Endothelial cell (in vitro differentiated cells): ENCODE measurements around the gene GPR107. TPM values are rescaled to one million over a fixed set of nuclear protein-coding genes. Genes with fewer than 3 reads are reported as not detected.
"Not testable (repeated sequence)": the region's sequence is repeated elsewhere in the genome, so short reads cannot be mapped to it uniquely, and the experiment has no call there.

ENCODE experiments used
- DNase-seq: peaks from one replicate; pipeline ENCODE4 v3.0.0; 2021; ENCODE audit warnings: low spot score
- H3K27ac Mint-ChIP-seq: one replicate; pipeline ENCODE4 v1.8.0; 2021; ENCODE audit warnings: mixed read lengths, inconsistent platforms; ENCODE audit not compliant: unreplicated experiment
- H3K27me3 Mint-ChIP-seq: one replicate; pipeline ENCODE4 v1.8.0; 2021; ENCODE audit warnings: mild to moderate bottlenecking, moderate library complexity, mixed read lengths, inconsistent platforms; ENCODE audit not compliant: unreplicated experiment
- H3K36me3 Mint-ChIP-seq: one replicate; pipeline ENCODE4 v1.8.0; 2021; ENCODE audit warnings: mild to moderate bottlenecking, low read depth, mixed read lengths, inconsistent platforms; ENCODE audit not compliant: unreplicated experiment
- H3K4me1 Mint-ChIP-seq: one replicate; pipeline ENCODE4 v1.8.0; 2021; ENCODE audit warnings: mild to moderate bottlenecking, mixed read lengths, inconsistent platforms; ENCODE audit not compliant: unreplicated experiment
- H3K4me3 Mint-ChIP-seq: one replicate; pipeline ENCODE4 v1.8.0; 2021; ENCODE audit warnings: mild to moderate bottlenecking, mixed read lengths, inconsistent platforms; ENCODE audit not compliant: unreplicated experiment
- H3K9me3 Mint-ChIP-seq: one replicate; pipeline ENCODE4 v1.8.0; 2021; ENCODE audit warnings: mixed read lengths, inconsistent platforms; ENCODE audit not compliant: unreplicated experiment
- total RNA-seq: library from RNA; stranded (reverse); fragmentation: NEBNext Ultra II Directional; extraction: Animal tissue kit (Norgen Biotek cat#: 25700); gene quantifications from one replicate; pipeline ENCODE4 v1.2.1, GENCODE V29; 2021; ENCODE audit not compliant: unreplicated experiment
- TF ChIP-seq, protein P1 (sequence below): fragments of 200-600 bp; sonication (generic); IDR thresholded peaks from one replicate; pipeline ENCODE4 v1.5.0; 2021; ENCODE audit warnings: antibody characterized with exemption; ENCODE audit not compliant: unreplicated experiment

Gene GPR107
- total RNA-seq, 1 donor from 2014 or later = 63.5 TPM

DNA sequence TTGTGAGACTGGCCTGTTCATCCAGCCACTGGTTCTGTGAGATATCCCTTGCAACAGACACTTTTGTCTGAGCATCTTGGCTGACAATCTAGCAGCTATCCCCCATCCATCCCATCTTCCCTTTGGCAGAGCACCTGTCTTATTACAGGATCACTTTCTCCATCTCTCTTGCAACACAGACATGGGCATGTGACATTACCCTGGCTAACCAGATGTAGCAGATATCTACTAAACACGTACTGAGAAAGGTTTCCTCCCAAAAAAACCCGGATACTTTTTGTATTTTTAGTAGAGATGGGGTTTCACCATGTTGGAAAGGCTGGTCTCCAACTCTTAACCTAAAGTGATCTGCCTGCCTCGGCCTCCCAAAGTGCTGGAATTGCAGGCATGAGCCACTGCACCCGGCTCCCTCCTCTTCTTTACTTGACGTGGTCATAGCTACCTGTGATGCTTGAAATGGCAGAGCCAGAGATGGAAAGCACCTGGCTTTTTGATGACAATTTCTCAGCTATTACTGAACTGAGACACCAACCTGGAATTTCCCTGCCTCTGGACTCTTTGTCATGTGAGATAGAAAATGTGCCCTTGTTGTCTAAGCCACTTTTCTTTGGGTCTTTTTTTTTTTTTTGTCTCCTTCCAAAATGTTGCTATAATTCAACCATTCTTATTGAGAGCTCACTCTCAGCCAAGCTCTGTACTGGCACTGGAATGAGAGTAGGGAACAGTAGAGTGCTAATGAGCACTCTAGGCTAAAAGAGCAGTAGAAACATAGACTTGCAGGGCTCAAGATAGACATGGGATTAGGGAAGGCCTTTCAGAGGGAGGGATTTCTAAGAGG, 43.3 kb upstream of the GPR107 start:
- TF ChIP-seq, protein P1, sequence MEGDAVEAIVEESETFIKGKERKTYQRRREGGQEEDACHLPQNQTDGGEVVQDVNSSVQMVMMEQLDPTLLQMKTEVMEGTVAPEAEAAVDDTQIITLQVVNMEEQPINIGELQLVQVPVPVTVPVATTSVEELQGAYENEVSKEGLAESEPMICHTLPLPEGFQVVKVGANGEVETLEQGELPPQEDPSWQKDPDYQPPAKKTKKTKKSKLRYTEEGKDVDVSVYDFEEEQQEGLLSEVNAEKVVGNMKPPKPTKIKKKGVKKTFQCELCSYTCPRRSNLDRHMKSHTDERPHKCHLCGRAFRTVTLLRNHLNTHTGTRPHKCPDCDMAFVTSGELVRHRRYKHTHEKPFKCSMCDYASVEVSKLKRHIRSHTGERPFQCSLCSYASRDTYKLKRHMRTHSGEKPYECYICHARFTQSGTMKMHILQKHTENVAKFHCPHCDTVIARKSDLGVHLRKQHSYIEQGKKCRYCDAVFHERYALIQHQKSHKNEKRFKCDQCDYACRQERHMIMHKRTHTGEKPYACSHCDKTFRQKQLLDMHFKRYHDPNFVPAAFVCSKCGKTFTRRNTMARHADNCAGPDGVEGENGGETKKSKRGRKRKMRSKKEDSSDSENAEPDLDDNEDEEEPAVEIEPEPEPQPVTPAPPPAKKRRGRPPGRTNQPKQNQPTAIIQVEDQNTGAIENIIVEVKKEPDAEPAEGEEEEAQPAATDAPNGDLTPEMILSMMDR = no peak
- DNase-seq = no peak
- Mint-ChIP-seq H3K4me1 (peaks cover 5% of the 10 kb centered on the region), H3K27me3 (no peaks in the 10 kb centered on the region), H3K9me3 (no peaks in the 10 kb centered on the region), H3K4me3 (no peak overlapping the region), H3K27ac (no peak overlapping the region), H3K36me3 (no peaks in the 10 kb centered on the region)

DNA sequence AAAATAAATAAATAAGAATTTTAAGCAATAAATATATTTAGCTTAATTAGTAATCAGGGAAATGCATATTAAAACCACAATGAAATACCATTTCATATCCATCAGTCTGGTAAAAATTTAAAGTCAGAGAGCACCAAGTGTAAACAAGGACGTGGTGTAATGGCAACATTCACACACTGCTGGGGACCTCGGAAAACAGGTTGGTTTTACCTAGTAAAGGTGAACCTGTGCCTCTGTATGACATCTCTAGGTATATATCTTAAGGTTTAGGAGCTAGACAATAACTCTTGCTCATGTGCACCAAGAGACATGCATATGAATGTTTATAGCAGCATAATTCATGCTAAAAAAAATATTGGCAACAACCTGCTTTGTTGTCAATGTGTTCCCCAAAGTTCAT, 40.4 kb upstream of the GPR107 start:
- Mint-ChIP-seq H3K9me3 (no peaks in the 10 kb centered on the region), H3K4me1 (peaks cover 2% of the 10 kb centered on the region), H3K36me3 (peaks cover 9% of the 10 kb centered on the region), H3K27me3 (no peaks in the 10 kb centered on the region), H3K4me3 (no peak overlapping the region), H3K27ac (no peak overlapping the region)
- TF ChIP-seq, protein P1 = no peak
- no peak for DNase-seq

DNA sequence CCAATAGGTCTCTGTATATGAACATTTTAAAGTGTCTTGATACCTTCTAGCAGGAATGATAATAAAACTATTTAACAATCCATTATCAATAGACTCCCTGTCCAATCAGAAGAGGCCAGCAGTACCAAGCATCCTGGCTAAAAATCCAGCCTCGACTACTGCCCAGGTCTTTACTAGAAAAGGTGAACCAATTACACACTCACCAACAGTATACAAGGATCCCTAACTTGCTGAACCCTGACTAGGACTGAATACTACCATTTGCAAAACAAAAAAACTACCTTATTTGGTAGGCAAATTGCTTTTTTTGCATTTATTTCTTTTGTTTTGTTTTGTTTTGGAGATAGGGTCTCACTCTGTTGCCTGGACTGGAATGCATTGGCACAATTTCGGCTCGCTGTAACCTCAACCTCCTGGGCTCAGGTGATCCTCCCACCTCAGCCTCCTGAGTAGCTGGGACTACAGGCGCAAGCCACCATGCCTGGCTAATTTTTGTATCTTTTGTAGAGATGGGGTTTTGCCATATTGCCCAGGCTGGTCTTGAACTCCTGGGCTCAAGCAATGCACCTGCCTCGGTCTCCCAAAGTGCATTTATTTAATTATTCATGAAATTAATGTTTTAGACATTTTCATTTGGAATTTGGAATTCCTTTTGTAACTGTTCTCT, 38.2 kb upstream of the GPR107 start:
- no peaks in the 10 kb centered on the region for H3K9me3 Mint-ChIP-seq
- no peak for DNase-seq
- peaks cover 9% of the 10 kb centered on the region for H3K36me3 Mint-ChIP-seq
- H3K4me3 Mint-ChIP-seq = no peak overlapping the region
- TF ChIP-seq, protein P1 = no peak
- H3K27me3 Mint-ChIP-seq = no peaks in the 10 kb centered on the region
- H3K27ac Mint-ChIP-seq = no peak overlapping the region
- peaks cover 2% of the 10 kb centered on the region for H3K4me1 Mint-ChIP-seq

DNA sequence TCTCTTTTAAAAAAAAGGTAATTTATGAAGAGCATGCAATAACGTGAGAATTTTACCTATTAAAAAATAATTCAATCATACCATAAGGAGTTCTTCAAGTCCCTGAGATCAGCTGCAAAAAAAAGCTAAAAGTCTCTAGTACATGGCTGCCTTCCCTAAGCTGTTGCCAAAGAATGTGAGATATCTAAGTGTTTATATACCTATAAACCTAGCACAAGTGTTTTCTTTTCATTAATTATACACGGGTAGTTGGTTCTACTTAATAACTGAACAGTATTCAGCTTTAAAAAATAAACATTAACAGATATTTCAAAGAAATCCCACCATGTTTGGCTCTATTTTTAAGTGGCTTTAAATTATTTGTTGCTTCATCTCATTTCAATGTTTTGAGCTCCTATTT, 36.6 kb upstream of the GPR107 start:
- Mint-ChIP-seq H3K4me3 (no peak overlapping the region), H3K27ac (no peak overlapping the region), H3K36me3 (peaks cover 9% of the 10 kb centered on the region), H3K9me3 (no peaks in the 10 kb centered on the region), H3K4me1 (no peaks in the 10 kb centered on the region), H3K27me3 (no peaks in the 10 kb centered on the region)
- TF ChIP-seq, protein P1 = no peak
- DNase-seq = no peak

DNA sequence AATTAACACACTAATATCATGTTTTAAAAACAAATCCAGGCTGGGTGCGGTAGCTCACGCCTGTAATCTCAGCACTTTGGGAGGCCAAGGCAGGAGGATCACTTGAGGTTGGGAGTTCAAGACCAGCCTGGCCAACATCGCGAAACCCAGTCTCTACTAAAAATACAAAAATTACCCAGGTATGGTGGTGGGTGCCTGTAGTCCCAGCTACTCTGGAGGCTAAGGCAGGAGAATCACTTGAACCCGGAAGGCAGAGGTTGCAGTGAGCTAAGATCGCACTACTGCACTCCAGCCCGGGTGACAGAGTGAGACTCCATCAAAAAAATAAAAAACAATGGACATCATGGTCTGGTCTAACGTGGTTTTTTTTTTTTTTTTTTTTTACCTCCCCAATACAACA, 36.2 kb upstream of the GPR107 start:
- not testable (repeated sequence) for H3K4me1 Mint-ChIP-seq, H3K27me3 Mint-ChIP-seq, H3K27ac Mint-ChIP-seq, H3K36me3 Mint-ChIP-seq, H3K4me3 Mint-ChIP-seq, H3K9me3 Mint-ChIP-seq, DNase-seq
